ENCODE data around the gene PFDN1.

PFDN1 gene

GRCh38 chr5:140328036-140328764 is 25.3 kb upstream of the PFDN1 start:
- DNase-seq (ENCODE audit: low read depth): no peak

- no peak for DNase-seq (ENCODE audit: low read depth)
Observed at GRCh38 chr5:140327589-140327988, 24.7 kb upstream of the PFDN1 start.

GRCh38 chr5:140325486-140325885 is 22.6 kb upstream of the PFDN1 start:
- no peak for DNase-seq (ENCODE audit: low read depth)

- no peak for DNase-seq (ENCODE audit: low read depth)
Observed at GRCh38 chr5:140324617-140325241, 21.8 kb upstream of the PFDN1 start.

GRCh38 chr5:140324041-140324600 is 21.2 kb upstream of the PFDN1 start:
- DNase-seq (ENCODE audit: low read depth): no peak

GRCh38 chr5:140322751-140323731 is 20.1 kb upstream of the PFDN1 start:
- no peak for DNase-seq (ENCODE audit: low read depth)

GRCh38 chr5:140321796-140322195 is 18.9 kb upstream of the PFDN1 start:
- no peak for DNase-seq (ENCODE audit: low read depth)

- no peak for DNase-seq (ENCODE audit: low read depth)
Observed at GRCh38 chr5:140319833-140320232, 16.9 kb upstream of the PFDN1 start.

GRCh38 chr5:140318792-140319191 is 15.9 kb upstream of the PFDN1 start:
- DNase-seq (ENCODE audit: low read depth): no peak

GRCh38 chr5:140317859-140318258 is 15.0 kb upstream of the PFDN1 start:
- no peak for DNase-seq (ENCODE audit: low read depth)

GRCh38 chr5:140312791-140313189 is 9.9 kb upstream of the PFDN1 start:
- DNase-seq (ENCODE audit: low read depth): no peak

- DNase-seq (ENCODE audit: low read depth): no peak
Observed at GRCh38 chr5:140312067-140312790, 9.3 kb upstream of the PFDN1 start.

- no peak for DNase-seq (ENCODE audit: low read depth)
Observed at GRCh38 chr5:140311011-140311467, 8.1 kb upstream of the PFDN1 start.

- no peak for DNase-seq (ENCODE audit: low read depth)
Observed at GRCh38 chr5:140310434-140310833, 7.5 kb upstream of the PFDN1 start.

GRCh38 chr5:140309706-140310249 is 6.9 kb upstream of the PFDN1 start:
- DNase-seq (ENCODE audit: low read depth): no peak

- no peak for DNase-seq (ENCODE audit: low read depth)
Observed at GRCh38 chr5:140305471-140305870, 2.6 kb upstream of the PFDN1 start.

GRCh38 chr5:140303966-140304365 is 1.1 kb upstream of the PFDN1 start:
- DNase-seq (ENCODE audit: low read depth): no peak

- DNase-seq (ENCODE audit: low read depth): no peak
Observed at GRCh38 chr5:140301136-140301535, 1.8 kb downstream of the PFDN1 start.

GRCh38 chr5:140299056-140299455 is 3.8 kb downstream of the PFDN1 start:
- no peak for DNase-seq (ENCODE audit: low read depth)

GRCh38 chr5:140298183-140298601 is 4.7 kb downstream of the PFDN1 start:
- DNase-seq (ENCODE audit: low read depth): no peak

- no peak for DNase-seq (ENCODE audit: low read depth)
Observed at GRCh38 chr5:140297283-140297682, 5.6 kb downstream of the PFDN1 start.
